HepG2 (cell line): Measurements from ENCODE around the gene JMJD8.

Experiments used
- ATAD3A ChIP-seq: sonication (generic); formaldehyde crosslinking; IDR thresholded peaks from 2 replicates; pipeline ENCODE4 v1.4.0; 2020; ENCODE audit warnings: missing genetic modification reagents
- FOXJ3 ChIP-seq: sonication (generic); formaldehyde crosslinking; IDR thresholded peaks from 2 replicates; pipeline ENCODE4 v1.4.0; 2020; ENCODE audit warnings: missing genetic modification reagents, mild to moderate bottlenecking, borderline replicate concordance
- HIVEP1 ChIP-seq: sonication (generic); formaldehyde crosslinking; IDR thresholded peaks from 2 replicates; pipeline ENCODE4 v1.4.0; 2020; ENCODE audit warnings: mild to moderate bottlenecking, missing genetic modification reagents
- KLF16 ChIP-seq, 2 experiments: sonication (generic) in 1 of 2; formaldehyde crosslinking in 1 of 2; IDR thresholded peaks; 2 replicates each; pipeline versions ENCODE4 v1.6.1 to v1.8.0; 2016 to 2023; ENCODE audit warnings: missing genetic modification reagents in 2 of 2, missing compliant biosample characterization in 1 of 2
- MYNN ChIP-seq: sonication (generic); formaldehyde crosslinking; IDR thresholded peaks from 2 replicates; pipeline ENCODE4 v1.4.0; 2020; ENCODE audit warnings: mild to moderate bottlenecking, low read depth, missing genetic modification reagents
- RNF2 ChIP-seq: fragments of 450-650 bp; conservative IDR thresholded peaks from 2 replicates; pipeline ENCODE4 v1.6.1; 2016; ENCODE audit warnings: low read depth
- ZNF792 ChIP-seq: IDR thresholded peaks from 2 replicates; pipeline ENCODE4 v1.6.1; 2016
- ZSCAN22 ChIP-seq: sonication (generic); formaldehyde crosslinking; IDR thresholded peaks from 2 replicates; pipeline ENCODE4 v1.4.0; 2020; ENCODE audit warnings: mild to moderate bottlenecking, missing genetic modification reagents
- TF ChIP-seq, protein P1 (sequence below): sonication (generic); formaldehyde crosslinking; IDR thresholded peaks from 2 replicates; pipeline ENCODE4 v1.5.1; 2020; ENCODE audit warnings: mild to moderate bottlenecking, missing genetic modification reagents, moderate library complexity

DNA sequence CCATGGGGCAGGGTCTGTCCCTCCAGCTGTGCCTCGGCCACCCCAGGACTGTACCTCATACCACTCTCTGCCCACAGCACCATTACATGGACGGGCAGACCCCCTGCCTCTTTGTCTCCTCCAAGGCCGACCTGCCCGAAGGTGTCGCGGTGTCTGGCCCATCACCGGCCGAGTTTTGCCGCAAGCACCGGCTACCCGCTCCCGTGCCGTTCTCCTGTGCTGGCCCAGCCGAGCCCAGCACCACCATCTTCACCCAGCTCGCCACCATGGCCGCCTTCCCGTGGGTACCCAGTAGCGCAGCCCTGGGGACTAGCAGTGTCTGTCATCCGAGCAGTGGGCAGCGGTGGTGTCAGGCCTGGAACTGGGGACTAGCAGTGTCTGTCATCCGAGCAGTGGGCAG is 11.3 kb downstream of the JMJD8 start:
- no peak for TF ChIP-seq HIVEP1 (CRISPR knock-in tag)
- no peak for TF ChIP-seq MYNN (CRISPR knock-in tag)
- no peak for TF ChIP-seq ATAD3A (CRISPR knock-in tag)
- no peak for TF ChIP-seq KLF16 (CRISPR knock-in tag; IDR thresholded peaks at IDR 0.05)
- no peak for TF ChIP-seq FOXJ3 (CRISPR knock-in tag)
- no peak for TF ChIP-seq RNF2
- no peak for TF ChIP-seq ZNF792 (CRISPR knock-in tag)
- TF ChIP-seq, protein P1, sequence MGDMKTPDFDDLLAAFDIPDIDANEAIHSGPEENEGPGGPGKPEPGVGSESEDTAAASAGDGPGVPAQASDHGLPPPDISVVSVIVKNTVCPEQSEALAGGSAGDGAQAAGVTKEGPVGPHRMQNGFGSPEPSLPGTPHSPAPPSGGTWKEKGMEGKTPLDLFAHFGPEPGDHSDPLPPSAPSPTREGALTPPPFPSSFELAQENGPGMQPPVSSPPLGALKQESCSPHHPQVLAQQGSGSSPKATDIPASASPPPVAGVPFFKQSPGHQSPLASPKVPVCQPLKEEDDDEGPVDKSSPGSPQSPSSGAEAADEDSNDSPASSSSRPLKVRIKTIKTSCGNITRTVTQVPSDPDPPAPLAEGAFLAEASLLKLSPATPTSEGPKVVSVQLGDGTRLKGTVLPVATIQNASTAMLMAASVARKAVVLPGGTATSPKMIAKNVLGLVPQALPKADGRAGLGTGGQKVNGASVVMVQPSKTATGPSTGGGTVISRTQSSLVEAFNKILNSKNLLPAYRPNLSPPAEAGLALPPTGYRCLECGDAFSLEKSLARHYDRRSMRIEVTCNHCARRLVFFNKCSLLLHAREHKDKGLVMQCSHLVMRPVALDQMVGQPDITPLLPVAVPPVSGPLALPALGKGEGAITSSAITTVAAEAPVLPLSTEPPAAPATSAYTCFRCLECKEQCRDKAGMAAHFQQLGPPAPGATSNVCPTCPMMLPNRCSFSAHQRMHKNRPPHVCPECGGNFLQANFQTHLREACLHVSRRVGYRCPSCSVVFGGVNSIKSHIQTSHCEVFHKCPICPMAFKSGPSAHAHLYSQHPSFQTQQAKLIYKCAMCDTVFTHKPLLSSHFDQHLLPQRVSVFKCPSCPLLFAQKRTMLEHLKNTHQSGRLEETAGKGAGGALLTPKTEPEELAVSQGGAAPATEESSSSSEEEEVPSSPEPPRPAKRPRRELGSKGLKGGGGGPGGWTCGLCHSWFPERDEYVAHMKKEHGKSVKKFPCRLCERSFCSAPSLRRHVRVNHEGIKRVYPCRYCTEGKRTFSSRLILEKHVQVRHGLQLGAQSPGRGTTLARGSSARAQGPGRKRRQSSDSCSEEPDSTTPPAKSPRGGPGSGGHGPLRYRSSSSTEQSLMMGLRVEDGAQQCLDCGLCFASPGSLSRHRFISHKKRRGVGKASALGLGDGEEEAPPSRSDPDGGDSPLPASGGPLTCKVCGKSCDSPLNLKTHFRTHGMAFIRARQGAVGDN (CRISPR knock-in tag) = no peak
- TF ChIP-seq ZSCAN22 (CRISPR knock-in tag) = no peak
